GM12873 (cell line): ENCODE results near the gene IFITM2.

Experiments used
- TF ChIP-seq, protein P1 (sequence below): IDR thresholded peaks from 2 replicates; pipeline ENCODE4 v1.5.1; 2012; ENCODE audit warnings: low read depth, mild to moderate bottlenecking, moderate library complexity, low read length, control low read depth; ENCODE audit not compliant: insufficient read depth; ENCODE audit errors: missing control alignments

The IFITM2 gene

DNA sequence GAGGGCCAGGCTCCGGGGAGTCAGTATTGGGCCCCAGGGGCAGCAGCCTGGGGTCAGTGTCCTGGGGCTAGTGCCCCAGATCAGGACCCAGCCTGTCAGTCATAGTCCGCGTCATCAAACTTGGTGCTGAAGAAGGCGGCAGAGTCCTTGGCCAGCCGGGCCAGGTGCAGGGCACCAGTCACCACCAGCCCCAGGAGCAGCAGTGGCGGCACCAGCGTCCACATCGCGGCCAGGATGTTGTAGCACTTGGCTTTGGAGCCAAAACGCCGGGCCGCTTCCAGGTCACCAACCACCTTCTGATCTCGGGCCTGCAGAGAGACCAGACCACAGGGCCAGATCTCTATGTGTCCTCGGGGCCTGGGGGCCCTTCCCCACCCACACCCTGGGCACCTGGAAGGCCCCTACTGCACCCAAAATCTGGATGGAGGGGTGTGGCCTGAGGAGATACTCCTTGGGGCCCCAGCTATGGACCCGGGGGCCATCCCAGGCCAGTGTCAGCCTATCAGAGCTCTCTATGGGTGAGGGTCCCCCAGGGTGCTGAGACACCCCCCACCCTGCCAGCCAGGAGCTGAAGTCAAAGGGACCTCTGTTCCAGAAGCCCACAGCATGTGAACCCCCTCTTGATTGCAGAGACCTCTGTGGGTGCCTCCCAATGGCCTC lies 9.1 kb upstream of the IFITM2 start:
- TF ChIP-seq, protein P1, sequence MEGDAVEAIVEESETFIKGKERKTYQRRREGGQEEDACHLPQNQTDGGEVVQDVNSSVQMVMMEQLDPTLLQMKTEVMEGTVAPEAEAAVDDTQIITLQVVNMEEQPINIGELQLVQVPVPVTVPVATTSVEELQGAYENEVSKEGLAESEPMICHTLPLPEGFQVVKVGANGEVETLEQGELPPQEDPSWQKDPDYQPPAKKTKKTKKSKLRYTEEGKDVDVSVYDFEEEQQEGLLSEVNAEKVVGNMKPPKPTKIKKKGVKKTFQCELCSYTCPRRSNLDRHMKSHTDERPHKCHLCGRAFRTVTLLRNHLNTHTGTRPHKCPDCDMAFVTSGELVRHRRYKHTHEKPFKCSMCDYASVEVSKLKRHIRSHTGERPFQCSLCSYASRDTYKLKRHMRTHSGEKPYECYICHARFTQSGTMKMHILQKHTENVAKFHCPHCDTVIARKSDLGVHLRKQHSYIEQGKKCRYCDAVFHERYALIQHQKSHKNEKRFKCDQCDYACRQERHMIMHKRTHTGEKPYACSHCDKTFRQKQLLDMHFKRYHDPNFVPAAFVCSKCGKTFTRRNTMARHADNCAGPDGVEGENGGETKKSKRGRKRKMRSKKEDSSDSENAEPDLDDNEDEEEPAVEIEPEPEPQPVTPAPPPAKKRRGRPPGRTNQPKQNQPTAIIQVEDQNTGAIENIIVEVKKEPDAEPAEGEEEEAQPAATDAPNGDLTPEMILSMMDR, result no peak

- TF ChIP-seq, protein P1, result no peak
Measured at GRCh38 chr11:299081-299891, 8.3 kb upstream of the IFITM2 start, which contains the start of gene IFITM5. TSS of gene IFITM5 (minus strand) at chr11:299526. CDS start at chr11:299490, 36 bp downstream.

GRCh38 chr11:299951-300735 lies 7.5 kb upstream of the IFITM2 start:
- TF ChIP-seq, protein P1, result peak; percentile 6

DNA sequence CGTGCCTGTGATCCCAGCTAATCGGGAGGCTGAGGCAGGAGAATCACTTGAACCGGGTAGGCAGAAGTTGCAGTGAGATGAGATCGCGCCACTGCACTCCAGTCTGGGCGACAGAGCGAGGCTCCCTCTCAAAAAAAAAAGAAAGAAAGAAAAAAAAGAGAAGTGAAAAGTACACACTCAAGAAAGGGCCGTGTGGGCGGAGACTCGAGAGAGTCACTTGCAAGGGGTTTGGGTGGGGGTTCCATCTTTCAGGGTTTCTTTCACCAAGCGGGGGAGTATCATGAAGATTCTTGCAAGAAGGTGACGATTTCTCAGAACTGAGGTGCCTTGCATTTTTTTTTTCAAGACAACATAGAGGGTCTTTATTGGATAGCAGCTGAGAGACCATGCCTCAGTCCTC lies 4.3 kb upstream of the IFITM2 start:
- TF ChIP-seq, protein P1, result no peak

- TF ChIP-seq, protein P1, result no peak
Measured at GRCh38 chr11:304061-304506, 3.5 kb upstream of the IFITM2 start.

- TF ChIP-seq, protein P1, result peak; percentile 69
Measured at GRCh38 chr11:304915-305843, 2.4 kb upstream of the IFITM2 start.
